ENCODE measurements around the gene ANP32E. TPM values are rescaled to one million over a fixed set of nuclear protein-coding genes. Genes with fewer than 3 reads are reported as not detected.
A peak's percentile ranks its signal among the peaks of the same experiment; 100 is the strongest.

The ANP32E gene
- total RNA-seq, 1 experiment from 2014 or later = 63.3 TPM

DNA sequence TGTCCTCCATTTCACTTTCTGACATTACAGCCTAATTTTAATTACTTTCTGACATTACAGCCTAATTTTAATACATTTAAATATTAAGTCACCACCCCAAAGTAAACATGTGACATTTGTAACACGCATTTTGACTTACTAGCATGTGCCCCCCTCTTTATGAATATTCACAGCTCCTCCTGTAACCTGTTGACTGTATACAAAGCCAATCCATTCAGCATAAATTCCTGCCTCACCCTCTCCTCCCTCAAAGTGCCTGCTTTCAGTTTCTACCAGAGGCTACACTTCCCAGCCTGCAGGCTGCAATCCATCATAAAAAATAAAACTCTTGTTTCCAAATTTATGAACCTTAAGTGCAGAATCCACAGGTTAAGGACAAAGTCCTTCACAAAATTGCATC is 39.5 kb downstream of the ANP32E start:
- no peak for DNase-seq
- H4K20me1 ChIP-seq (ENCODE audit: insufficient read depth) = no peaks in the 10 kb centered on the region
- ChIA-PET POLR2A (ENCODE audit: unreplicated experiment) (no interaction called here), CTCF (no interaction called here)
- no peak overlapping the region for H3K4me2 ChIP-seq
- peaks cover 7% of the 10 kb centered on the region; the same call in 1 of the 2 replicates for H3F3A ChIP-seq (ENCODE audit: insufficient read depth, low read depth)
- TF ChIP-seq, protein P1, sequence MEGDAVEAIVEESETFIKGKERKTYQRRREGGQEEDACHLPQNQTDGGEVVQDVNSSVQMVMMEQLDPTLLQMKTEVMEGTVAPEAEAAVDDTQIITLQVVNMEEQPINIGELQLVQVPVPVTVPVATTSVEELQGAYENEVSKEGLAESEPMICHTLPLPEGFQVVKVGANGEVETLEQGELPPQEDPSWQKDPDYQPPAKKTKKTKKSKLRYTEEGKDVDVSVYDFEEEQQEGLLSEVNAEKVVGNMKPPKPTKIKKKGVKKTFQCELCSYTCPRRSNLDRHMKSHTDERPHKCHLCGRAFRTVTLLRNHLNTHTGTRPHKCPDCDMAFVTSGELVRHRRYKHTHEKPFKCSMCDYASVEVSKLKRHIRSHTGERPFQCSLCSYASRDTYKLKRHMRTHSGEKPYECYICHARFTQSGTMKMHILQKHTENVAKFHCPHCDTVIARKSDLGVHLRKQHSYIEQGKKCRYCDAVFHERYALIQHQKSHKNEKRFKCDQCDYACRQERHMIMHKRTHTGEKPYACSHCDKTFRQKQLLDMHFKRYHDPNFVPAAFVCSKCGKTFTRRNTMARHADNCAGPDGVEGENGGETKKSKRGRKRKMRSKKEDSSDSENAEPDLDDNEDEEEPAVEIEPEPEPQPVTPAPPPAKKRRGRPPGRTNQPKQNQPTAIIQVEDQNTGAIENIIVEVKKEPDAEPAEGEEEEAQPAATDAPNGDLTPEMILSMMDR (conservative IDR thresholded peaks at IDR 0.05) = no peak
- TF ChIP-seq EZH2 (IDR thresholded peaks at IDR 0.05; ENCODE audit: low read depth) = no peak
- no peaks in the 10 kb centered on the region for H3K9me3 ChIP-seq (ENCODE audit: insufficient read depth, low read depth)
- H2AFZ ChIP-seq = no peak overlapping the region
- H3K9me2 ChIP-seq (ENCODE audit: insufficient read depth) = no peaks in the 10 kb centered on the region
- H3K4me1 ChIP-seq (replicated peaks; ENCODE audit: insufficient read depth) = peaks cover 10% of the 10 kb centered on the region; the same call in 1 of the 2 replicates
- H3K36me3 ChIP-seq (ENCODE audit: low read depth) = no peaks in the 10 kb centered on the region
- H3K27me3 ChIP-seq (ENCODE audit: insufficient read depth, low read depth) = no peaks in the 10 kb centered on the region
- no peaks in the 10 kb centered on the region for H3K79me2 ChIP-seq (ENCODE audit: low read depth)
- H3K27ac ChIP-seq = no peak overlapping the region
- BruUV-seq (replicated peaks) = no TSS peak
- no peak overlapping the region for H3K4me3 ChIP-seq
- intact Hi-C loops (cut with micrococcal nuclease; ENCODE audit: unreplicated experiment) = no loop called here

DNA sequence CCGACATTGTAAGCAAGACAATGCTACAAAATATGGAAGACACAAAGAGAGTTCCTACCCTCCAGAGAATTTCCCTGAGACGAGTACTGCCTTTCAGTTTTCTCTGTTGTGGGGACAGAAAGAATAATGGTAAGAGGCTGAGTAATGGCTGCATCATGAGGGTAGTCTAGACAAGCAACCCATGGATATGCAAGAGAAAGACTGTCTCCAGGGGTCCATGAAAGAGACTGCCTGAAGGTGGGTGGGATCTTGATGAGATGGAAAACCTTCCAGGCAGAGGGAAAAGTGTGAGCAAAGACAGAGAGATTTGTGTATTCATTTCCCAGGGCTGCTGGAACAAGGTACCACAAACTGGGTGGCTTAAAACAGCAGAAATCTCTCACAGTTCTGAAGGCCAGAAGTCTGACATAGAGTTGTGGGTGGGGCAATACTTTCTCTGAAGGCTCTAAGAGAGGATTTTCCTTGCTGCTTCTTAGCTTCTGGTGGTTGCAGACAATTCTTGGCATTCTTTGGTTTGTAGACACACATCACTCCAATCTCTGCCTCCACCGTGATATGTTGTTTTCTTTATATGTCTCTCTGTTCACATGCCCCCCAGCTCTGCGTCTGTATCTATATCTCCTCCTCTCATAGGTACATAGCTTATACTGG is 41.4 kb downstream of the ANP32E start:
- ChIA-PET POLR2A (ENCODE audit: unreplicated experiment) (interaction anchor here (0.6 kb wide), 1 partner anchor 322 kb away, joined by 3 read pairs; no protein-coding TSS in a partner anchor), CTCF (no interaction called here)
- Histone ChIP-seq H3K9me3 (ENCODE audit: insufficient read depth, low read depth) (no peaks in the 10 kb centered on the region), H3K9me2 (ENCODE audit: insufficient read depth) (no peaks in the 10 kb centered on the region), H3F3A (ENCODE audit: insufficient read depth, low read depth) (peaks cover 7% of the 10 kb centered on the region; the same call in 1 of the 2 replicates), H4K20me1 (ENCODE audit: insufficient read depth) (no peaks in the 10 kb centered on the region), H3K4me2 (no peak overlapping the region), H3K4me1 (replicated peaks; ENCODE audit: insufficient read depth) (peaks cover 10% of the 10 kb centered on the region; the same call in 1 of the 2 replicates), H3K36me3 (ENCODE audit: low read depth) (no peaks in the 10 kb centered on the region), H3K27me3 (ENCODE audit: insufficient read depth, low read depth) (no peaks in the 10 kb centered on the region), H3K4me3 (no peak overlapping the region), H3K79me2 (ENCODE audit: low read depth) (no peaks in the 10 kb centered on the region), H3K27ac (no peak overlapping the region), H2AFZ (no peak overlapping the region)
- TF ChIP-seq, protein P1 (conservative IDR thresholded peaks at IDR 0.05) = no peak
- no peak for TF ChIP-seq EZH2 (IDR thresholded peaks at IDR 0.05; ENCODE audit: low read depth)
- intact Hi-C loops (cut with micrococcal nuclease; ENCODE audit: unreplicated experiment) = no loop called here
- no TSS peak for BruUV-seq (replicated peaks)
- DNase-seq = no peak

DNA sequence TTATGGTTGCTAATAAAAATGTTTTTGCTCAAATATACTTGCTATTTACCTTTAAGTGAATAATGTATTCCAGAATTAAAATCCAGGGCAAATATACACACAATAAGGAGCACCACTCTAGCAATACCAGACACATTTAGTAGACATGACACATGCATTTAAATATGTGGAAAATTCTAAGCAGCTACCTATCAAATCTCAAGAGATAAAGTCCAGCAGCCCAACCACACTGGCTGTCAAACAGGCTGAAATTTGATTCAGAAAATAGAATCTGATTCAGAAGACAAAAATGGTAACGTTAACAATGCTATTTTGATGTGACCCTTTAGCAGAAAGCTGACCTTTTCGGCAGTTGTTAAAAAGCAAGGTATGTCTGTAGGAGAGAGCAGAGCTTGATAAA is 43.9 kb downstream of the ANP32E start:
- no TSS peak for BruUV-seq (replicated peaks)
- POLR2A ChIA-PET (ENCODE audit: unreplicated experiment) = no interaction called here
- no peaks in the 10 kb centered on the region for H3K9me3 ChIP-seq (ENCODE audit: insufficient read depth, low read depth)
- H3K9me2 ChIP-seq (ENCODE audit: insufficient read depth) = no peaks in the 10 kb centered on the region
- no peak overlapping the region for H3K4me3 ChIP-seq
- CTCF ChIA-PET = interaction anchor here (0.6 kb wide), 1 partner anchor 254 kb away, joined by 3 read pairs; no protein-coding TSS in a partner anchor
- H3K4me1 ChIP-seq (replicated peaks; ENCODE audit: insufficient read depth) = peaks cover 12% of the 10 kb centered on the region; the same call in 1 of the 2 replicates
- no peaks in the 10 kb centered on the region for H3K36me3 ChIP-seq (ENCODE audit: low read depth)
- TF ChIP-seq, protein P1 (conservative IDR thresholded peaks at IDR 0.05) = no peak
- no peak for TF ChIP-seq EZH2 (IDR thresholded peaks at IDR 0.05; ENCODE audit: low read depth)
- peak; percentile 16 to 79 for DNase-seq
- no peak overlapping the region for H3K27ac ChIP-seq
- H3K4me2 ChIP-seq = peak overlapping the region; percentile 1
- no peaks in the 10 kb centered on the region for H3K27me3 ChIP-seq (ENCODE audit: insufficient read depth, low read depth)
- no peaks in the 10 kb centered on the region for H4K20me1 ChIP-seq (ENCODE audit: insufficient read depth)
- H2AFZ ChIP-seq = no peak overlapping the region
- no peaks in the 10 kb centered on the region for H3K79me2 ChIP-seq (ENCODE audit: low read depth)
- peaks cover 8% of the 10 kb centered on the region for H3F3A ChIP-seq (ENCODE audit: insufficient read depth, low read depth)
- intact Hi-C loops (cut with micrococcal nuclease; ENCODE audit: unreplicated experiment) = no loop called here

Data from PC-9 (cell line).